ENCODE measurements around the gene SLC38A4.

DNA sequence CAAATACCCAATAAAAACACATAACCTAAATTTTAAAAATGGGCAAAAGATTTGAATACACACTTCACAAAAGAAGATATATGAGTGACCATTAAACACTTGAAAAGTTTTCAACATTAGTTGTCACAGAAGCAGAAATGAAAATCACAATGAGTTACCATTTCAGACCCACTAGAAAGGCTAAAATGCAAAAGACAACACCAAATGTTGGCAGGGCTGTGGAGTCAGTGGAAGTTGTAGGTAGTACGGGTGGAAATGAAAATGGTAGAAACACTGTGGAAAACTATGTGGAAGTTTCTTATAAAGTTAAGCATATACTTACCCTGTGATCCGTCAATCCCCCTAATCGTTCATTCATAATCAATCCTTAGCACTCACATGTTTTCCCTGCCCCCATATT is 61.8 kb downstream of the SLC38A4 start:
- TF ChIP-seq, protein P1, sequence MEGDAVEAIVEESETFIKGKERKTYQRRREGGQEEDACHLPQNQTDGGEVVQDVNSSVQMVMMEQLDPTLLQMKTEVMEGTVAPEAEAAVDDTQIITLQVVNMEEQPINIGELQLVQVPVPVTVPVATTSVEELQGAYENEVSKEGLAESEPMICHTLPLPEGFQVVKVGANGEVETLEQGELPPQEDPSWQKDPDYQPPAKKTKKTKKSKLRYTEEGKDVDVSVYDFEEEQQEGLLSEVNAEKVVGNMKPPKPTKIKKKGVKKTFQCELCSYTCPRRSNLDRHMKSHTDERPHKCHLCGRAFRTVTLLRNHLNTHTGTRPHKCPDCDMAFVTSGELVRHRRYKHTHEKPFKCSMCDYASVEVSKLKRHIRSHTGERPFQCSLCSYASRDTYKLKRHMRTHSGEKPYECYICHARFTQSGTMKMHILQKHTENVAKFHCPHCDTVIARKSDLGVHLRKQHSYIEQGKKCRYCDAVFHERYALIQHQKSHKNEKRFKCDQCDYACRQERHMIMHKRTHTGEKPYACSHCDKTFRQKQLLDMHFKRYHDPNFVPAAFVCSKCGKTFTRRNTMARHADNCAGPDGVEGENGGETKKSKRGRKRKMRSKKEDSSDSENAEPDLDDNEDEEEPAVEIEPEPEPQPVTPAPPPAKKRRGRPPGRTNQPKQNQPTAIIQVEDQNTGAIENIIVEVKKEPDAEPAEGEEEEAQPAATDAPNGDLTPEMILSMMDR (IDR thresholded peaks at IDR 0.05; ENCODE audit: poor library complexity): no peak
- TF ChIP-seq EZH2 (IDR thresholded peaks at IDR 0.05; ENCODE audit: borderline replicate concordance): no peak
